ENCODE measurements around the gene CDH5.

CDH5 gene

GRCh38 chr16:66422366-66422765, 55.9 kb downstream of the CDH5 start:
- DNase-seq (ENCODE audit: low spot score) = no peak
- TF ChIP-seq, protein P1, sequence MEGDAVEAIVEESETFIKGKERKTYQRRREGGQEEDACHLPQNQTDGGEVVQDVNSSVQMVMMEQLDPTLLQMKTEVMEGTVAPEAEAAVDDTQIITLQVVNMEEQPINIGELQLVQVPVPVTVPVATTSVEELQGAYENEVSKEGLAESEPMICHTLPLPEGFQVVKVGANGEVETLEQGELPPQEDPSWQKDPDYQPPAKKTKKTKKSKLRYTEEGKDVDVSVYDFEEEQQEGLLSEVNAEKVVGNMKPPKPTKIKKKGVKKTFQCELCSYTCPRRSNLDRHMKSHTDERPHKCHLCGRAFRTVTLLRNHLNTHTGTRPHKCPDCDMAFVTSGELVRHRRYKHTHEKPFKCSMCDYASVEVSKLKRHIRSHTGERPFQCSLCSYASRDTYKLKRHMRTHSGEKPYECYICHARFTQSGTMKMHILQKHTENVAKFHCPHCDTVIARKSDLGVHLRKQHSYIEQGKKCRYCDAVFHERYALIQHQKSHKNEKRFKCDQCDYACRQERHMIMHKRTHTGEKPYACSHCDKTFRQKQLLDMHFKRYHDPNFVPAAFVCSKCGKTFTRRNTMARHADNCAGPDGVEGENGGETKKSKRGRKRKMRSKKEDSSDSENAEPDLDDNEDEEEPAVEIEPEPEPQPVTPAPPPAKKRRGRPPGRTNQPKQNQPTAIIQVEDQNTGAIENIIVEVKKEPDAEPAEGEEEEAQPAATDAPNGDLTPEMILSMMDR (IDR thresholded peaks at IDR 0.05; ENCODE audit: borderline replicate concordance, control extremely low read depth, extremely low read depth, insufficient read depth, missing control alignments) = no peak
- in situ Hi-C loops (cut with MboI; ENCODE audit: low sequenced_read_pairs, unreplicated experiment) = loop anchor here (5.0 to 25.0 kb wide), 2 partner anchors 70 to 440 kb away; no protein-coding TSS in a partner anchor

- in situ Hi-C loops (cut with MboI; ENCODE audit: low sequenced_read_pairs, unreplicated experiment) = loop anchor here (5.0 to 25.0 kb wide), 2 partner anchors 69 to 439 kb away; no protein-coding TSS in a partner anchor
- no peak for DNase-seq (ENCODE audit: low spot score)
- TF ChIP-seq, protein P1 (IDR thresholded peaks at IDR 0.05; ENCODE audit: borderline replicate concordance, control extremely low read depth, extremely low read depth, insufficient read depth, missing control alignments) = no peak
Measured at GRCh38 chr16:66423177-66423576, 56.7 kb downstream of the CDH5 start.

DNA sequence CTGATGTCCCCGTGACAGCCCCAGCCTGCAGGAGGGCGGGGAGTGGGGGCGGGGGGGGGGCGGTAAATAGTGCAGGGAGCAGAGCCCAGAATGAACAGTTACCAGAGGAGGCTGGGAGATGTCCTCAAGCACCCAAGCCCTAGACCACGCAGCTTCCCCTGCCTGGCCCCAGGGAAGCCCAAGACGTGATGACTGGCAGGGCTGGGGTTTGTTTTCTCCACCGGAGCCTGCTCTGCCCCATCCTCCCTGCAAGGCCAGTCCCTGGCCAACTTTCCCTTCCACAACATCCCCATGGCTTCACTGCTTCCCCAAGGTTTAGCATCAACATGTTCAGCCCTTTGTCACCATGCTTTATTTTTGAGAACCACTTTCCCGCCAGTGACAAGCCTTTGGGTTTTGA, 59.2 kb downstream of the CDH5 start:
- in situ Hi-C loops (cut with MboI; ENCODE audit: low sequenced_read_pairs, unreplicated experiment) = no loop called here
- DNase-seq (ENCODE audit: low spot score) = no peak
- TF ChIP-seq, protein P1 (IDR thresholded peaks at IDR 0.05; ENCODE audit: borderline replicate concordance, control extremely low read depth, extremely low read depth, insufficient read depth, missing control alignments) = no peak

DNA sequence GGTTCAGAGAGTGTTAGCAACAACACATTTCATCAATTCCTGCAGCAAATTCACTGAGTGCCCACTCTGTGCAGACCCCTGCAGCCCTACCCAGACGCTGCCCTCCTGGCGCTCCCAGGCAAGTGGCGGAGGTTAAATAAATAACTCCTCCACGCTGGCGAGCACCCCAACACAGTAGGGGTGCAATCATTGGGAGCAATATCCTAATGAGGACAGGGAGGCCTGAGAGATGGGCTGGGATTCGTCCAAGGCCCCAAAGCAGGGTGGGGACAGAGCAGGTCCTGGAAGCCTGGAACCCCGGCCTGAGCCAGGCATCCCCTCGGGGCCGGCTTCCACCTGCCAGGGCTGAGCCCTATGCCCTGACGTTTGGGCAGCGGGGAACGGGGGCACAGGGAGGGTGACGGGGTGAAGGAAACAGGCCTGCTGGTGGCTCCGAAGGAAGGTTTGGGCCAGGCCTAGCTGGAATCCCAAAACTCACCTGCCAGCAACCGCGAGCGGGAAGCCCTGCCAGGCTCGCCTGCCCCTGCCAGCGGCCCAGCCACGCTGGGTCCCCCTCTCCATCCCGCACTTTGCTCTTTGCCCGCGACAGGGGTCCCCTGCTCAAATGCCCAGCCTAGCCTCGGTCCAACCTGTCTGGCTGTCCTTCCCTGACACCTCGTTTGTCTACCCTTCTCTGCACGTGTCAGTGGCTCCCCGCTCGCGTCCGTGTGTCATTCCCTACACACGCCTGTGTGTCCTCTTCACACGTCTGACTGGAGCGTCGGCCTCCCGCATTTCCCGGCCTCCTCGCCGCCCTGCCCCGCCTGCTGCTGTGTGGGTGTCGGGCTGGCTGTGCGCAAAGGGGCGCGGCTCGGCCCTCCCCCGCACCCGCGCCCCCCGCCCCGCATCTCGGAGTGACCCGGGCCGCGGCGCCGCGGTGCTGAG, 59.9 kb downstream of the CDH5 start:
- in situ Hi-C loops (cut with MboI; ENCODE audit: low sequenced_read_pairs, unreplicated experiment) = no loop called here
- TF ChIP-seq, protein P1 (IDR thresholded peaks at IDR 0.05; ENCODE audit: borderline replicate concordance, control extremely low read depth, extremely low read depth, insufficient read depth, missing control alignments) = no peak
- DNase-seq (ENCODE audit: low spot score) = no peak

DNA sequence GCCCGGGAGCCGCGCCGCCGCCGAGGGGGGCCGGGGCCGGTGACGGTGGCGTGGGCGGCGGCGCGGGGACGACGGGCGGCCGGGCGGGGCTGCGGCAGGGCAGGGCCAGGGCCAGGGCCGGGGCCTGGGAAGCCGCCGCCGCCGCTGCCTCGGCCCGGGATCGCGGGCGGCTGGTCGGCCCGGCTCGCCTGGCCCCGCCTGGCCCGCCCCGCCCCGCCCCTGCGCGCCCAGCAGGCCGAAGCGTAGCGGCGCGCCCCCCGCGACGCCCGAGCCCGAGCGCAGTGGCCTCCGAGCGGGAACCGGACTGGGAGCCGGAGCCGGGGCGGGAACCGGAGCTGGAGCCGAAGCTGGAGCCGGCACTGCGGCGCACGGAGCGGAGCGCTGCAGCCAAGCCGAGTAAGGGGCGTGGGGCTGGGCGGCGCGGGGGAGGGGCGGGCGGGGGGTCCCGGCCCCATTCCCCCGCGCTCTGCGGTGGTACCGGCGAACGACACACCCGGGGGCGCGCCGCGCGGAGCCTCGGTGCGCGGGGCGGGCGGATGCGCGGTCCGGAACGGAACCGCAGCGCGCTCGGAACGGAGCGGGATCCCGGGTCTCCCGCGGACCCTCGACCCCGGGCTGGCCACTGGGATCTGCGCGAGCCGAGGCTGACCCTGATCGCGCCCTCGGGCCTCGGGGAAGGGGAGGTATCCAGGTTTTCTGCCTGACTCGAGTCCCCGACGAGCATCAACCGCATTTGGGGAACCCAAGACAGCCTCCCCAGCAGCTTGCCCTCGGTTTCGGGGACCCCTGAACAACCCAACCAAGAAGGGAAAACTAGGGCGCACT, 60.8 kb downstream of the CDH5 start, which contains the start of gene BEAN1:
Gene BEAN1, plus strand, starts transcription at position 260 of the 825 bp plus-strand sequence. CDS start 10,382 bp downstream, outside the sequence.
- no peak for DNase-seq (ENCODE audit: low spot score)
- TF ChIP-seq, protein P1 (IDR thresholded peaks at IDR 0.05; ENCODE audit: borderline replicate concordance, control extremely low read depth, extremely low read depth, insufficient read depth, missing control alignments) = no peak
- in situ Hi-C loops (cut with MboI; ENCODE audit: low sequenced_read_pairs, unreplicated experiment) = no loop called here

All from GM13976 (cell line).